ENCODE measurements around the gene SLC38A10. TPM values are rescaled to one million over a fixed set of nuclear protein-coding genes. Genes with fewer than 3 reads are reported as not detected.

SLC38A10 gene
- total RNA-seq, 1 experiment from 2014 or later: 109 TPM

- ChIA-PET POLR2A (no interaction called here), CTCF (no interaction called here)
- H3K4me1 ChIP-seq (ENCODE audit: control insufficient read depth in 1 of 2, insufficient read depth in 2 of 2, low read length in 2 of 2): no peaks in the 10 kb centered on the region
These were observed 43.9 kb downstream of the SLC38A10 start for GRCh38 chr17:81251094-81251708.

DNA sequence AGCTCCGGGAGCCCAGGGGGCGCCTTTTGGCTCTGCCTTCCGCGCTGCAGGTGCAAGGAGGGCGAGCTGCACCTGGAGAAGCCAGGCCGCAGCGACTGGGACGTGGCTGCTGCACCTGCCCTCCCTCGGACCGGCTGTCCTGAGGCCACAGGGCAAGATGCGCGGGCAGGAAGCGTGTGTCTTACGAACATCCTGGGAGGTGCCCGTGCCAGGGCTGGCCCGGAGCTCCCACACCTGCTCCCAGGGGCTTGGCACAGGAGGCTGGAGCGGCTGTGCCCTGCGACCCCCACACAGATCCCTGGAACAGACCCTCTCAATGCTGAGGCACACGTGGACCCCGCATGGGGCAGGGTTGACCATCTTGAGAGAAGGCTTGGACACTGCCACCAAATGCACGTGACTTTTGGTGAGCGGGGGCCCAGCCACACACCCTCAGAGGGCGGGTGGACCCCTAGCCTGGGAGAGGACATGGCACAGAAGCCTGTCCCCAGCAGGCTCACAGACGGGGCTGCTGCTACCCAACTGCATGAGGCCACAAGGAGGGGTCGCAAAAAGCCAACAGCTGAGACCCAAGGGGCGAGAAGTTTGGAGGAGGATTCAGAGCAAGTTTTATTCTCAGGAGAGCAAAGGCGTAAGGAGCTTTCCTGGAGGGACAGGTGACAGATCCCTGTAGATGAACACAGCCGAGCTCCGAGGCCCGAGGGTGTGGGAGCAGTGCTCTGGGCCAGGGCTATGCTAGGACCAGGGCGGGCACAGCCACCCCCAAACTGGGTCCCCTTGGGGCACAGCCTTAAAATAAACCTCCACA is 44.6 kb downstream of the SLC38A10 start:
- intact Hi-C loops (cut with micrococcal nuclease): no loop called here
- TF ChIP-seq, protein P1, sequence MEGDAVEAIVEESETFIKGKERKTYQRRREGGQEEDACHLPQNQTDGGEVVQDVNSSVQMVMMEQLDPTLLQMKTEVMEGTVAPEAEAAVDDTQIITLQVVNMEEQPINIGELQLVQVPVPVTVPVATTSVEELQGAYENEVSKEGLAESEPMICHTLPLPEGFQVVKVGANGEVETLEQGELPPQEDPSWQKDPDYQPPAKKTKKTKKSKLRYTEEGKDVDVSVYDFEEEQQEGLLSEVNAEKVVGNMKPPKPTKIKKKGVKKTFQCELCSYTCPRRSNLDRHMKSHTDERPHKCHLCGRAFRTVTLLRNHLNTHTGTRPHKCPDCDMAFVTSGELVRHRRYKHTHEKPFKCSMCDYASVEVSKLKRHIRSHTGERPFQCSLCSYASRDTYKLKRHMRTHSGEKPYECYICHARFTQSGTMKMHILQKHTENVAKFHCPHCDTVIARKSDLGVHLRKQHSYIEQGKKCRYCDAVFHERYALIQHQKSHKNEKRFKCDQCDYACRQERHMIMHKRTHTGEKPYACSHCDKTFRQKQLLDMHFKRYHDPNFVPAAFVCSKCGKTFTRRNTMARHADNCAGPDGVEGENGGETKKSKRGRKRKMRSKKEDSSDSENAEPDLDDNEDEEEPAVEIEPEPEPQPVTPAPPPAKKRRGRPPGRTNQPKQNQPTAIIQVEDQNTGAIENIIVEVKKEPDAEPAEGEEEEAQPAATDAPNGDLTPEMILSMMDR (IDR thresholded peaks at IDR 0.05 in 2 of 3, conservative IDR thresholded peaks at IDR 0.05 in 1 of 3; ENCODE audit: borderline replicate concordance in 1 of 3, insufficient read depth in 1 of 3, low read depth in 2 of 3, low read length in 2 of 3): no peak
- Histone ChIP-seq H3K9me2 (ENCODE audit: insufficient read depth) (no peaks in the 10 kb centered on the region), H3K4me3 (replicated peaks in 1 of 2; ENCODE audit: low read depth in 1 of 2, low read length in 2 of 2) (no peak overlapping the region), H3K36me3 (ENCODE audit: control insufficient read depth in 1 of 2, insufficient read depth in 2 of 2, low read length in 2 of 2) (peaks cover 23 to 32% of the 10 kb centered on the region in 2 experiments; a peak in 3 of 4 replicates), H3K4me1 (ENCODE audit: control insufficient read depth in 1 of 2, insufficient read depth in 2 of 2, low read length in 2 of 2) (no peaks in the 10 kb centered on the region), H2AFZ (ENCODE audit: low read depth, low read length, poor library complexity, severe bottlenecking) (no peak overlapping the region), H3K4me2 (ENCODE audit: low read length) (no peak overlapping the region), H3K9me3 (ENCODE audit: control insufficient read depth in 1 of 2, insufficient read depth in 1 of 2, low read depth in 1 of 2, low read length in 2 of 2) (peaks cover 0 to 12% of the 10 kb centered on the region in 2 experiments; a peak in 1 of 4 replicates), H4K20me1 (ENCODE audit: insufficient read depth) (no peaks in the 10 kb centered on the region), H3K27ac (ENCODE audit: low read depth, low read length) (no peak overlapping the region), H3K79me2 (ENCODE audit: insufficient read depth, low read length) (peaks cover 9% of the 10 kb centered on the region; the same call in 1 of the 2 replicates), H3K27me3 (ENCODE audit: insufficient read depth, low read length) (no peaks in the 10 kb centered on the region), H3K9ac (ENCODE audit: low read length) (no peak overlapping the region)
- ChIA-PET POLR2A (no interaction called here), CTCF (no interaction called here), RAD21 (ENCODE audit: low non-redundant PET in 1 of 2, low total read pairs in 2 of 2, uncharacterized antibody in 2 of 2, unreplicated experiment in 2 of 2) (no interaction called here)
- ATAC-seq (no peak), DNase-seq (ENCODE audit: low read depth, low spot score) (no peak)
- BruUV-seq (replicated peaks): no TSS peak

More at GRCh38 chr17:81251094-81251708, 43.9 kb downstream of the SLC38A10 start:
- DNase-seq (ENCODE audit: low read depth, low spot score) (no peak), ATAC-seq (no peak)
- Histone ChIP-seq H3K9ac (ENCODE audit: low read length) (no peak overlapping the region), H3K79me2 (ENCODE audit: insufficient read depth, low read length) (peaks cover 9% of the 10 kb centered on the region; the same call in 1 of the 2 replicates), H4K20me1 (ENCODE audit: insufficient read depth) (no peaks in the 10 kb centered on the region), H3K27ac (ENCODE audit: low read depth, low read length) (no peak overlapping the region), H3K9me3 (ENCODE audit: control insufficient read depth in 1 of 2, insufficient read depth in 1 of 2, low read depth in 1 of 2, low read length in 2 of 2) (peaks cover 0 to 12% of the 10 kb centered on the region in 2 experiments; a peak in 1 of 4 replicates), H3K36me3 (ENCODE audit: control insufficient read depth in 1 of 2, insufficient read depth in 2 of 2, low read length in 2 of 2) (peaks cover 21 to 32% of the 10 kb centered on the region in 2 experiments; a peak in 3 of 4 replicates), H2AFZ (ENCODE audit: low read depth, low read length, poor library complexity, severe bottlenecking) (no peak overlapping the region), H3K4me3 (replicated peaks in 1 of 2; ENCODE audit: low read depth in 1 of 2, low read length in 2 of 2) (no peak overlapping the region), H3K4me2 (ENCODE audit: low read length) (no peak overlapping the region), H3K9me2 (ENCODE audit: insufficient read depth) (no peaks in the 10 kb centered on the region), H3K27me3 (ENCODE audit: insufficient read depth, low read length) (no peaks in the 10 kb centered on the region)
- BruUV-seq (replicated peaks): no TSS peak
- RAD21 ChIA-PET (ENCODE audit: low non-redundant PET in 1 of 2, low total read pairs in 2 of 2, uncharacterized antibody in 2 of 2, unreplicated experiment in 2 of 2): no interaction called here
- no peak for TF ChIP-seq SRF (IDR thresholded peaks at IDR 0.05; ENCODE audit: low read depth)
- no peak for TF ChIP-seq POLR2AphosphoS5 (IDR thresholded peaks at IDR 0.05; ENCODE audit: low read depth, low read length)
- no peak for TF ChIP-seq CEBPB (IDR thresholded peaks at IDR 0.05; ENCODE audit: low read depth)
- no peak for TF ChIP-seq EGR1 (IDR thresholded peaks at IDR 0.05; ENCODE audit: low read depth)
- no peak for TF ChIP-seq ZFX (IDR thresholded peaks at IDR 0.05)
- no peak for TF ChIP-seq FOSL1 (IDR thresholded peaks at IDR 0.05; ENCODE audit: low read depth)
- TF ChIP-seq YY1 (IDR thresholded peaks at IDR 0.05; ENCODE audit: extremely low read depth, insufficient replicate concordance, low read depth, low read length): no peak
- intact Hi-C loops (cut with micrococcal nuclease): no loop called here
